IPS DF 6.9 (cell line): ENCODE data around the gene DLK1.

Experiments
- DNase-seq: peaks from one replicate; pipeline ENCODE4 v3.0.0-alpha.2; 2013; ENCODE audit warnings: low read depth, low spot score
- H3K27ac ChIP-seq: one replicate; pipeline ENCODE4 v1.5.1; 2013; ENCODE audit warnings: low read length, control low read depth
- H3K27me3 ChIP-seq: 2 replicates; pipeline ENCODE4 v1.6.1; 2013; ENCODE audit warnings: mild to moderate bottlenecking, low read length; ENCODE audit not compliant: control insufficient read depth, insufficient read depth
- H3K36me3 ChIP-seq: 2 replicates; pipeline ENCODE4 v1.6.1; 2013; ENCODE audit warnings: low read length; ENCODE audit not compliant: control insufficient read depth, insufficient read depth
- H3K4me1 ChIP-seq: 2 replicates; pipeline ENCODE4 v1.6.1; 2013; ENCODE audit warnings: low read length; ENCODE audit not compliant: control insufficient read depth, insufficient read depth
- H3K4me3 ChIP-seq: 2 replicates; pipeline ENCODE4 v1.5.1; 2013; ENCODE audit warnings: mild to moderate bottlenecking, low read length
- H3K9me3 ChIP-seq: 2 replicates; pipeline ENCODE4 v1.6.1; 2013; ENCODE audit warnings: low read length, inconsistent platforms; ENCODE audit not compliant: control insufficient read depth, insufficient read depth
- WGBS: extraction: QIAGEN DNeasy Blood & Tissue Kit; methylation state at CpG from one replicate; pipeline ENCODE4 v1.1.7; 2013; ENCODE audit warnings: mixed read lengths, missing lambda C conversion rate; ENCODE audit not compliant: insufficient read length, insufficient coverage; 5-methylcytosine and 5-hydroxymethylcytosine counted together

DLK1 gene

GRCh38 chr14:100726550-100727085, at the start of gene DLK1:
Gene DLK1 (plus strand): TSS chr14:100726892. CDS start chr14:100727069, 177 bp downstream.
- Histone ChIP-seq H3K36me3 (no peaks in the 10 kb centered on the region), H3K27me3 (peaks cover 22% of the 10 kb centered on the region), H3K4me3 (peak within 1 kb of the TSS; percentile 44; the same call in 1 of the 2 replicates), H3K4me1 (peaks cover 2% of the 10 kb centered on the region; the same call in 1 of the 2 replicates), H3K9me3 (no peaks in the 10 kb centered on the region), H3K27ac (no peak within 1 kb of the TSS)
- WGBS, result no CpG with 5 or more reads among the region's 77 CpGs
- no peak for DNase-seq

- Histone ChIP-seq H3K4me1 (peaks cover 9% of the 10 kb centered on the region), H3K27me3 (no peaks in the 10 kb centered on the region), H3K36me3 (no peaks in the 10 kb centered on the region), H3K9me3 (no peaks in the 10 kb centered on the region), H3K27ac (no peak overlapping the region), H3K4me3 (no peak overlapping the region)
- no CpG with 5 or more reads among the region's 10 CpGs for WGBS
- DNase-seq, result no peak
Measured at GRCh38 chr14:100677152-100677551, 49.5 kb upstream of the DLK1 start.

DNA sequence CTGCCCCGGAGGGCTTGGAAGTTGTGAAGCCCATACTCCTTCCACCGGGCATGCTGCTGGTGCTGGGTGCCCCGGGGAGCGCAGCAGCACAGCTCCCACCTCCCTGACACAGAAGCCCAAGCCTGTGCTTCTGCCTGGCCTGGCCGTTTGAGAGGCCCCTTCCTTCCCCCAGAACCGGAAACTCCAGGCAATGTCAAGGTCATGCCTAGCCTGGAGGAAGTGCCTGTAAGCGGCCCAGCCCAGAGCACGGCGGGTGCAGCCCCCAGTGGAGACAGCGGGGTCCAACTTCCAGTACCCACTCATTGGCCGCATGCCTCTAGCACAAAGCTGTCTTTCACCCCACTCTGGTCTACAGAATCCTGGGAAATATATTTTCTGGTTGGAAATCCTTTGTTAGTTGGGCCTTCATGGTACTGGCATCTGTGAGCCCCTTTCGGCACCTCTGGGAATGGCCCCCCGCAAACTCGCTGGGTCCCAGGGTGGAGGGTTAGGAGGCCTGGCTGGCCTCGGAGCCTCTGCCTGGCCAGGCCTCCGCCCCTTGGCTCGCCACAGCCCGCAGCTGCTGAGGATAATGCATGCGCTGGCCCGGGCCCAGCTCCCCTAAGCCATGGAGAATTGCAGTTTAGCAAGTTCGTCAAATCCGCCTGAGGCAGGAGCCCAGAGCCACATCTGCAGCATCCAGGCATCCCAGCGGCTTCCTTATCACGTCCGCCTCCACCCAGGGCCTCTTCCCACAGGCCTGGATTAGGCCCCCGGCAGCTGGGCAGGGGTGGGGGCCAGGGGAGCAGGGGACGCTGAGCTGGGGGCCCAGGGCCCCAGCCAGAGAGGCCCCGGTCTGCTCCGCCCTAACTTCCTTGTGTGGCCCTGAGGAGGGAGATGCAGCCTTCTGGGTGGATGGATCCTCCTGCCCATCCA, 48.9 kb upstream of the DLK1 start:
- H3K9me3 ChIP-seq, result no peaks in the 10 kb centered on the region
- WGBS, result no CpG with 5 or more reads among the region's 29 CpGs
- H3K36me3 ChIP-seq, result no peaks in the 10 kb centered on the region
- H3K27ac ChIP-seq, result no peak overlapping the region
- H3K4me1 ChIP-seq, result peaks cover 8% of the 10 kb centered on the region
- no peak overlapping the region for H3K4me3 ChIP-seq
- no peaks in the 10 kb centered on the region for H3K27me3 ChIP-seq
- no peak for DNase-seq

DNA sequence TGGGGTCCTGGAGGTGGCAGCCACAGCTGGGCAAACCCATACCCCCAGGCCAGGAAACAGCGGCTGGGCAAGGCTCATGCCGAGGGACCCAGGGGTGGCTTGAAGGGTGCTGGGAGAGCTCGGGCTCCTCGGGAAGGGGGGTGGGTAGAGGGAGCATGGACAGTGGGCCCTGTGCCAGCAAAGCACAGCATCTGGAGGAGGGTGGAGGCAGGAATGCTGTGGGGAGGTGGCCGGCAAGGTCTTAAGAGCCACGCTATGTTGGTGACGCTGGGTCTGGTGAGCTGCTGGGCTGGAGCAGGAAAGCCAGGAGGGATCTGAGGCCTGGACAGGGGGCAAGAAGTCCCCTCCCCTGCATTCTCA, 48.2 kb upstream of the DLK1 start:
- Histone ChIP-seq H3K4me1 (0 out of 2 replicates have a peak, but pooled peaks cover 3% of the 10 kb centered on the region), H3K36me3 (no peaks in the 10 kb centered on the region), H3K27ac (no peak overlapping the region)

DNA sequence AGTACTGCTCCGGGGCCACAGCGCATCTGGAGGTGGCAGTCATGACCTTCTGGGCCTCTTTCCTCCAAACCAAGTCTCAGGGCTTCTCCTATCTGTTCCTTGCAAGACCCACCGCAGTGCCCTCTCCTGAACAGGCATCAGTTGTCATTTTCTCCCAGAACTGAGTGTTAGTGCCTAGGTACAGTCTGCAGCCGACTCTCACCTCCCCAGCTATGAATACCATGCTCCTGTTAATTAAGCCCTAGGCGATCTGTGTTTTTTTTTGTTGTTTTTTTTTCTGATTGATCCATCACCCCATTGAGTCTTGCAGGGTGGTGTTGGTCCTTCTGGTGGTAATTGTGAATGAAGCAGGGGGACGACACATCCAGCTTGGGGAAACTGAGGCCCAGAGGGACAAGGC, 47.5 kb upstream of the DLK1 start:
- Histone ChIP-seq H3K4me3 (no peak overlapping the region), H3K9me3 (no peaks in the 10 kb centered on the region), H3K27me3 (no peaks in the 10 kb centered on the region), H3K4me1 (0 out of 2 replicates have a peak, but pooled peaks cover 3% of the 10 kb centered on the region), H3K36me3 (no peaks in the 10 kb centered on the region), H3K27ac (no peak overlapping the region)
- DNase-seq, result no peak
- WGBS, result no CpG with 5 or more reads among the region's 6 CpGs

More for the DNA sequence above, 48.2 kb upstream of the DLK1 start:
- DNase-seq, result no peak
- H3K27me3 ChIP-seq, result no peaks in the 10 kb centered on the region
- no peak overlapping the region for H3K4me3 ChIP-seq
- no peaks in the 10 kb centered on the region for H3K9me3 ChIP-seq
- no CpG with 5 or more reads among the region's 7 CpGs for WGBS

DNA sequence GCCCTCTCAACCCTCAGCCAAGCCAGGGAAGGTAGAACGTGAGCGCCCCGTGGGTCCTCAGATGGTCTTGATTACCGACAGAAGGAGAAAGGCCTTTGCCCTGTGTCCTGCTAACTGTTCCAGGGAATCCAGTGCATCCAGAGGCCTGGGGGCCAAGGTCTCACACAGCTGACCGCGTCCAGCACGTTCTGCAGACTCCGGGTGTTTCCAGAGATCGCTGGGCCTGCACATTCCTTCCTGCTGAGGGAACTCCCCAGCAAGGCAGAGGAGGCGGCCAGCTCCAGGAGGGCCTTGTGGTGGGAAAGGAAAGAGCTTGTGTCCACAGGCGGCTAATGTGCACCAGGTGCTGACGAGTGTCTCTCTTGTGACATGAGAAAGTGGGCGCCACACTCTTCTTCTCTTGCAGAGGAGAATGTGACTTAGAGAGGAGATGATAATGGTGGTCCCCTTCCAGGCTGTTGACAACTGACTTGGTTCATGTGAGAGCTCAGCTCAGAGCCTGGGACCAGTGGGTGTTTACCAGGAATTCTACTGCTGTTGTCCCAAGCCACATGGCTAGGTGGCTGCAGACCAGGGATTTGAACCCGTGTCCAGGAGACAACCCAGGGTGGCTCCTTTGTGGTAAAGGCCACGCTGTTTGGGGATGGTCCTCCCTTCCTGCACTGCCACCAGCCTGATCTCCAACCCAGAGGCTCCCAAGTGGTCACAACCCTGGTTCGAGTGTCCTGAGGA, 46.8 kb upstream of the DLK1 start:
- Histone ChIP-seq H3K4me1 (0 out of 2 replicates have a peak, but pooled peaks cover 3% of the 10 kb centered on the region), H3K27ac (no peak overlapping the region), H3K9me3 (no peaks in the 10 kb centered on the region), H3K4me3 (no peak overlapping the region), H3K36me3 (no peaks in the 10 kb centered on the region), H3K27me3 (no peaks in the 10 kb centered on the region)
- DNase-seq, result no peak
- no CpG with 5 or more reads among the region's 16 CpGs for WGBS

DNA sequence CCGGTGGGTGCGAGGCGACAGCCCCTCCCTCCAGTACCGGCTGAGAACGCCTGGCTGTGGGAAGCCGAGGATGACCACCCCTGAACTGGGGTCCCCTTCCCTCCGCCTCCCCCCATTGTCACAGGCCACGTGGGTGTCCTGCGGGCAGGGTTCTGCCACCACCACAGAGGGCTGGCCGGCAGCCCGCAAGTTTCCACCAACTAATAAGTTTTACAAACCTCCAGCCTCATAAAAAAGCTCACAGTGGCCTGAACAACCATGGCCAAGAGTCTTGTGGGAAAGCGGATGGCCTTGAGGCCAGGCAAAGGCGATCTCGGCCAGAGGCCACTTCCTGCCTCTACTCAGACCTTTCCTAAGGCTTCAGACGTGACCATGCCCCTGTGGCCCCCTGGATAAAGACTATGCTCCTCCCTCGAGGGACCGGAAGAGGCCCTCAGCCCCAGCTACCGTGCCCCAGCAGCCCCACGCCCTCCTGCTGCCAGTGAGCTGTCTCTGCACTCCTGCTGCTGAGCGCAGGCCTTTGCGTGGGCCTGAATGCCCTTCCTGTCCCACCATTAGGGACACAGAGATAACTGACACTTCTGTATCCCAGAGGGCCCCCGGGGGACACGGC, 46.1 kb upstream of the DLK1 start:
- Histone ChIP-seq H3K9me3 (no peaks in the 10 kb centered on the region), H3K27ac (no peak overlapping the region), H3K4me1 (0 out of 2 replicates have a peak, but pooled peaks cover 3% of the 10 kb centered on the region), H3K4me3 (no peak overlapping the region), H3K27me3 (no peaks in the 10 kb centered on the region), H3K36me3 (no peaks in the 10 kb centered on the region)
- WGBS, result no CpG with 5 or more reads among the region's 23 CpGs
- no peak for DNase-seq

DNA sequence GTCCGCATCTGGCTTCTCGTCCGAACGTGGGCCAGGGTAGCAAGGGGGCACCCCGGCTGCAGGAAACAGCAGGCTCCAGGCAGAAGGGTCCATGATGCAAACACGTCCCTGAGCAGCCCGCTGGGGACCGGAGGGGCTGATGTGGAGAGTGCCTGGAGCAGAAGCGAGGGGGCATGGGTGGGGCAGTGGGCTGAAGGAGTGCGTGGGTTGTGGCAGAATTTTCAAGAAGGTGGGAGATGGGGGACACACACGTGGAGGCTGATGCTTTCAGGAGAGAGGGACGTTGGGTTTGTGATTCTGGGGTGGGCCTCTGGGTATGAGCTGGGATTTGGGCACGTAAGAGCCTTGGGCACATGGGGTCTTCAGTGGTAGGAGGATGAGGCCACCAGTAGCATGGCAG, 45.6 kb upstream of the DLK1 start:
- WGBS, result no CpG with 5 or more reads among the region's 13 CpGs
- 0 out of 2 replicates have a peak, but pooled peaks cover 3% of the 10 kb centered on the region for H3K4me1 ChIP-seq

GRCh38 chr14:100682749-100683148, 43.9 kb upstream of the DLK1 start:
- Histone ChIP-seq H3K4me1 (no peaks in the 10 kb centered on the region), H3K27ac (no peak overlapping the region), H3K9me3 (no peaks in the 10 kb centered on the region), H3K4me3 (no peak overlapping the region), H3K27me3 (no peaks in the 10 kb centered on the region), H3K36me3 (no peaks in the 10 kb centered on the region)
- no peak for DNase-seq
- no CpG with 5 or more reads among the region's 2 CpGs for WGBS

More for the DNA sequence above, 45.6 kb upstream of the DLK1 start:
- no peak for DNase-seq
- Histone ChIP-seq H3K27ac (no peak overlapping the region), H3K27me3 (no peaks in the 10 kb centered on the region), H3K36me3 (no peaks in the 10 kb centered on the region), H3K9me3 (no peaks in the 10 kb centered on the region), H3K4me3 (no peak overlapping the region)

DNA sequence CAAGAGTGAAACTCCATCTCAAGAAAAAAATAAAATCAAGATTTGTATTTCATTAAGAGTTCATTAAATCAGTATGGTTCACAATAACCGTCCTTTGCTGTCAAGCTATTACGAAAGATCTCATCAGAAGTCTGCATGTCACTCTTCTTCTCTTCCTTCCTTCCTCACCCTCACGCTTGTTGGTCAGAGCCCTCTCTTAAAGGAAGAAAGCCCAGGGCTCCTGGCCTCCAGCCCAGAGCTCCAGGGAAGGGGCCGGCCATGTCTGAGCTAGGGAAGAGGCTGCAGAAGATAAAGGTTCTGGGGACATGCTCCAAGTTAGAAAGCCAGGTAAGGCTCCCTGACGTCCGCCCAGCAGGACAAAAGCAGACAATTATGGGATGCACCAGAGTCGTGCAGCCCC, 43.1 kb upstream of the DLK1 start:
- no peaks in the 10 kb centered on the region for H3K36me3 ChIP-seq
- no peaks in the 10 kb centered on the region for H3K27me3 ChIP-seq
- no CpG with 5 or more reads among the region's 7 CpGs for WGBS
- no peaks in the 10 kb centered on the region for H3K4me1 ChIP-seq
- no peak overlapping the region for H3K4me3 ChIP-seq
- no peaks in the 10 kb centered on the region for H3K9me3 ChIP-seq
- H3K27ac ChIP-seq, result no peak overlapping the region
- no peak for DNase-seq
